Liver (tissue), 3 donors: Measurements from ENCODE around the gene DCP2.

Experiments used
- ATF3 ChIP-seq: IDR thresholded peaks from 2 replicates; pipeline ENCODE4 v1.6.1; 2016; ENCODE audit warnings: antibody characterized with exemption
- CTCF ChIP-seq: fragments of 150-350 bp; IDR thresholded peaks from 2 replicates; pipeline ENCODE4 v1.5.1; 2017; ENCODE audit warnings: improper control_type of control experiment, low read depth, low read length; ENCODE audit not compliant: missing input control
- JUND ChIP-seq, 2 donors: IDR thresholded peaks; 2 replicates each; pipeline ENCODE4 v1.6.1; 2016; ENCODE audit warnings: antibody characterized with exemption in 2 of 2
- MAX ChIP-seq: IDR thresholded peaks from 2 replicates; pipeline ENCODE4 v1.6.1; 2016; ENCODE audit warnings: antibody characterized with exemption
- RAD21 ChIP-seq, 2 donors: IDR thresholded peaks; 2 replicates each; pipeline ENCODE4 v1.6.1; 2016; ENCODE audit warnings: antibody characterized with exemption in 2 of 2, mild to moderate bottlenecking in 2 of 2
- RXRA ChIP-seq, 2 donors: IDR thresholded peaks; 2 replicates each; pipeline ENCODE4 v1.6.1; 2017 to 2018; ENCODE audit warnings: antibody characterized with exemption in 2 of 2, mild to moderate bottlenecking in 1 of 2
- SP1 ChIP-seq: IDR thresholded peaks from 2 replicates; pipeline ENCODE4 v1.6.1; 2018; ENCODE audit warnings: antibody characterized with exemption, mild to moderate bottlenecking
- YY1 ChIP-seq: IDR thresholded peaks from 2 replicates; pipeline ENCODE4 v1.6.1; 2016; ENCODE audit warnings: antibody characterized with exemption, mild to moderate bottlenecking
- TF ChIP-seq, protein P1 (sequence below): IDR thresholded peaks from 2 replicates; pipeline ENCODE4 v1.6.1; 2016; ENCODE audit warnings: antibody characterized with exemption, mild to moderate bottlenecking
- donor health status: healthy.
- donor health status: healthy.

DNA sequence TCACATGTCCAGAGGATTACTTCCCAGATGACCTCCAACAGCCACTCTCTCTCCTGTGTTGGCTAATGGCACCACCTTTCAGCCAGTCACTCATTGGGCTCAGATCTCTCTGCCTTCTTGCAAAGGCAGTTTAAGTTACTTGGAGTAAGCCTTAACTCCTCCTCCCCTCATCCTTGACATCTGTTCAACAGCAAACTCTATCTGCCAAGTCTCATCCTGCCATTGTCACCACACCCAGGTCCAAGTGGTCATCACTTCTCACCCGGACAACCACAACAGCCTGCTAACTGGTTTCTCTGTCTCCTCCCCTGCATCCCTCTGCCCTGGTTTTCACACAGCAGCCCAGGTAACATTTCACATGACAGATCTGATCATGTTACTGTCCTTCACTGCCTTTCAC is 58.5 kb downstream of the DCP2 start:
- TF ChIP-seq ATF3, result no peak
- TF ChIP-seq CTCF, result no peak
- TF ChIP-seq RXRA (IDR thresholded peaks at IDR 0.05), result no peak
- TF ChIP-seq, protein P1, sequence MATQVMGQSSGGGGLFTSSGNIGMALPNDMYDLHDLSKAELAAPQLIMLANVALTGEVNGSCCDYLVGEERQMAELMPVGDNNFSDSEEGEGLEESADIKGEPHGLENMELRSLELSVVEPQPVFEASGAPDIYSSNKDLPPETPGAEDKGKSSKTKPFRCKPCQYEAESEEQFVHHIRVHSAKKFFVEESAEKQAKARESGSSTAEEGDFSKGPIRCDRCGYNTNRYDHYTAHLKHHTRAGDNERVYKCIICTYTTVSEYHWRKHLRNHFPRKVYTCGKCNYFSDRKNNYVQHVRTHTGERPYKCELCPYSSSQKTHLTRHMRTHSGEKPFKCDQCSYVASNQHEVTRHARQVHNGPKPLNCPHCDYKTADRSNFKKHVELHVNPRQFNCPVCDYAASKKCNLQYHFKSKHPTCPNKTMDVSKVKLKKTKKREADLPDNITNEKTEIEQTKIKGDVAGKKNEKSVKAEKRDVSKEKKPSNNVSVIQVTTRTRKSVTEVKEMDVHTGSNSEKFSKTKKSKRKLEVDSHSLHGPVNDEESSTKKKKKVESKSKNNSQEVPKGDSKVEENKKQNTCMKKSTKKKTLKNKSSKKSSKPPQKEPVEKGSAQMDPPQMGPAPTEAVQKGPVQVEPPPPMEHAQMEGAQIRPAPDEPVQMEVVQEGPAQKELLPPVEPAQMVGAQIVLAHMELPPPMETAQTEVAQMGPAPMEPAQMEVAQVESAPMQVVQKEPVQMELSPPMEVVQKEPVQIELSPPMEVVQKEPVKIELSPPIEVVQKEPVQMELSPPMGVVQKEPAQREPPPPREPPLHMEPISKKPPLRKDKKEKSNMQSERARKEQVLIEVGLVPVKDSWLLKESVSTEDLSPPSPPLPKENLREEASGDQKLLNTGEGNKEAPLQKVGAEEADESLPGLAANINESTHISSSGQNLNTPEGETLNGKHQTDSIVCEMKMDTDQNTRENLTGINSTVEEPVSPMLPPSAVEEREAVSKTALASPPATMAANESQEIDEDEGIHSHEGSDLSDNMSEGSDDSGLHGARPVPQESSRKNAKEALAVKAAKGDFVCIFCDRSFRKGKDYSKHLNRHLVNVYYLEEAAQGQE, result no peak
- no peak for TF ChIP-seq MAX
- no peak for TF ChIP-seq JUND (IDR thresholded peaks at IDR 0.05)
- TF ChIP-seq SP1, result no peak
- TF ChIP-seq RAD21 (IDR thresholded peaks at IDR 0.05), result no peak
- no peak for TF ChIP-seq YY1
